SIG-M5 treated with dmso at 0.1 percent for 504 hours (cell line): ENCODE measurements around the gene METTL21C.

ENCODE experiments used
- DNase-seq: peaks from one replicate; lab custom pipeline; 2025; ENCODE audit not compliant: unreplicated experiment; lab: John Stamatoyannopoulos, UW

METTL21C gene

DNA sequence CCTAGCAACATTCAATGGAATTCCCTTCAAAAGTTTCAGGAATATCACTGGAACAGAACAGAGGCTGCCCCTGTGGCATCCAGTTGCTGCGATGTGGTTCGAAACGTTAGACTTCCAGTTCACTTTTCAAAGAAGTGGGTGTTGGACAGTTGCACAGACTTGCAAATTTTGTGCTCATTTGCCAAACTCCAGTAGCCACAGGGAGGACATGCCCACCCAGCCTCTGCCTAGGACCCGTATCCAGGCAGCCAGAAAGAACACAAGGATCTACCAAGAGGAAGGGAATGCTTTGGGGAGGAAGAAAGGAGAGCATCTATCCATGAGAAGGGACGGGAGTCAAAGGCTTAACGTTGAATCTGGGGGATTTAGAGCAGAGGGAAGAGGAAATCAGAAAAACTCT, at the start of gene METTL21C:
TSS of gene METTL21C (minus strand) at position 108 of the 400 bp plus-strand sequence. CDS start 546 bp downstream, outside the sequence.
- no peak for DNase-seq

- DNase-seq: no peak
Observed at GRCh38 chr13:102742506-102742905, 47.7 kb upstream of the METTL21C start.

- DNase-seq: no peak
Observed at GRCh38 chr13:102742101-102742500, 47.3 kb upstream of the METTL21C start.

GRCh38 chr13:102729560-102730270, 34.9 kb upstream of the METTL21C start:
- no peak for DNase-seq

- no peak for DNase-seq
Observed at GRCh38 chr13:102726430-102726829, 31.6 kb upstream of the METTL21C start.

DNA sequence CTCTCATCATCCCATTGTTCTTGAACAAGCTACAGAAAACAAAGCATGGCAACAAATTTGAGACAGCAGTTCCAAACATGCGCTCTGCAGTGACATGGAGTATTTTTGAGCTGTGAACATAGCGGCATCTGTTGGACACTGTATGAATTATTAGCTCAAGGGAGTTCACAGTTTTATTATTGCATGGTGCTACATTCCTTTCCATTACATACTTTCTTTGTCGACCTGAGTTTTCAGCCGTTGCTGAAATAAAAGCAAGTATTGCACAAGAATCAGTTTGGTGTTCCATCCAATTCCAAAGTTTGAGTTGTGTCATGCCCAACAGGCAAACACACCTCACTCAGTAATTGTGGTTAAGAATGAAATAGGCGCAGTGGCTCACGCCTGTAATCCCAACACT, 30.1 kb upstream of the METTL21C start:
- peak; percentile 49 for DNase-seq

DNA sequence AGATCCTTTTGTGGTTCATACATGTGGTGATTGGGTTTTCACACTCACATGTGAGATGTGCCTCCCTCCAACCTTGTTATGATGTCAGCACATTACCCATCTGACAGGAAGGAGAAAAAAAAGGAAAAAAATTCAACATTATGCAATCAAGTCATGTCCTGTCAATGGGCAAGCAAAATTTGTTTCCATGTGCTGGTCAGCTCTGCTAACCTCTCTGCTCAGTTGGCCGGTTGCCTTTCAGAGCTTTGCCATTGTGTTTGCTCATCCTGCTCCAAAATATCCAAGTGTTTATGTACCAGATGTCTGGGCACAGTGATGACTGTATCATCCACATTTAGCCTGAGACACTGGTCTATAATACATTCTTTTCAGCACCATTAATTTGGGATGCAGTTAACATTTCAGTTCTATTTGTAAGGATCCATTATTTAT, 27.0 kb upstream of the METTL21C start:
- no peak for DNase-seq

- no peak for DNase-seq
Observed at GRCh38 chr13:102718746-102719145, 23.9 kb upstream of the METTL21C start.

- no peak for DNase-seq
Observed at GRCh38 chr13:102715447-102715846, 20.6 kb upstream of the METTL21C start.

DNA sequence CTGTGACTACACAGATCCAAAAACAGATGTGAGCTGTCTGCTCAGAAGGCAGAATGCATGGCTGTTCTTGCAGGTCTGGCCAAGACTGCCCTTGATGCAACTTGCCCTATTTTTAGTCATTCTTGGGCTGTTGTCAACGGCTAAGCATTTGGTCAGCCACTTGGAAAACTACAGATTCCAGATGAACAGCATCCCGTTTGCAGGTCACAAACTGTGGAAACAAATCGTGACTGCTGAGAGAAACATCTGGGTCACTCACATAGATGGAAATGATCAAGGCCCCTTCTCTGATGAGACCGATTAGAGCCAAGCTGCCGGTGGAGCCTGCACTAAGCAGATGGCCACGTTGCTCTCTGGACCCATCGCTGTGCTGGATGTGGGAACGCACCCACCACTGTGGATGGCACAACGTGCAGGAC, 15.4 kb upstream of the METTL21C start:
- no peak for DNase-seq

DNA sequence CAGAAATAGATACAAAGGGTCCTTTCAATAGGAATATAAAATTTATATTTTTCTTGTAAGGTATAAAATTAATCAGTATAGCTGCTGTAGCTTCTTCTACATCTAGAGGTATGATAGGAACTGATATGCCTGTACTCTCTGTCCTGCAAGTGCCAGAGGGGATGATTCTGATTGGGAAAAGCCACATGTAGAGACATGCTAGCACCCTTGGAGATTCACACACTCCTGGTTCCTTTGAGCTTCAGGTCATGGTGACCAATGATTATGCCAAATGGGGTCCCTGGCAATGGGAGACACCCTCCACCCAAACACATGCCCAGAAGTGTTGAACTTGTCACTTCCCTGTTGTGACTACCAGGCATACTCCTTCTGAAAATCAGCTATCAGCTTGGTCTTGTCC, 14.7 kb upstream of the METTL21C start:
- no peak for DNase-seq

DNA sequence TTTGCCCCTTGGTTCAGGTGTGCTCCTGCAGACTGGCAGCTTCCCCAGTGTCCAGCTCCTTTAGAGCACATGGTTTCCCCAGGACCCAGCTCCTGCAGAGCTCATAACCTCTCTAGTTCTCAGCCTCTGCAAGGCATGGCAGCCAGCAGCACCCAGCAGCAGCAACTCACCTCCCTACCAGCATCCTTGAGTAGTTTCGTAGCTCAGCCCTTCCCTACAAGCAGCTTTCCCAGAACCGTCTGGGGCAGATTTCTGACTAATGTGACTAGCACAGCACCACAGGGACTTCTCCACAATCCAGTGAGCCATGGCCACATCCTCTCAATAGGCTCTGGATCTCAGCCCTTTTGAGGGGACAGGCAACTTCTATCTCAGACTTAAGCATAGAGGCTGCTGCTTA, 14.1 kb upstream of the METTL21C start:
- no peak for DNase-seq

DNA sequence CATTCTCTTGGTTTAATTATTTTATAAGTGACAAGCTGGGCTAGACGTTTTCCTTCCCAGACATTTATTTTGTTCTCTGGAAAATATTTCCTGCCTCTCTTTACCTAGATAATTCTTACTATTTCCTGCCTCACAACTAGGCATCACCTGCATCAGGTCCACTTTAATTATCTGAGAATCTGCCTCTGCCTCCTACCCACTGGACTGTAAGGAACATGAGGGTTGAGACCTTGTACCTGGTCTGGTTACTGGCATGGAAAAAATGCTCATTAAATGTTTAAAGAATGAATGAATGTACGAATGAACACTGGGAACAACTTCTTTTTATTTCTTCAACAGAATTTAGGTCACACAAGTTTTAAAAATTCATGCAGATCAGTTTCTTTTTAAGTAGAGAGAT, 13.4 kb upstream of the METTL21C start:
- DNase-seq: no peak

- no peak for DNase-seq
Observed at GRCh38 chr13:102707467-102707866, 12.6 kb upstream of the METTL21C start.

DNA sequence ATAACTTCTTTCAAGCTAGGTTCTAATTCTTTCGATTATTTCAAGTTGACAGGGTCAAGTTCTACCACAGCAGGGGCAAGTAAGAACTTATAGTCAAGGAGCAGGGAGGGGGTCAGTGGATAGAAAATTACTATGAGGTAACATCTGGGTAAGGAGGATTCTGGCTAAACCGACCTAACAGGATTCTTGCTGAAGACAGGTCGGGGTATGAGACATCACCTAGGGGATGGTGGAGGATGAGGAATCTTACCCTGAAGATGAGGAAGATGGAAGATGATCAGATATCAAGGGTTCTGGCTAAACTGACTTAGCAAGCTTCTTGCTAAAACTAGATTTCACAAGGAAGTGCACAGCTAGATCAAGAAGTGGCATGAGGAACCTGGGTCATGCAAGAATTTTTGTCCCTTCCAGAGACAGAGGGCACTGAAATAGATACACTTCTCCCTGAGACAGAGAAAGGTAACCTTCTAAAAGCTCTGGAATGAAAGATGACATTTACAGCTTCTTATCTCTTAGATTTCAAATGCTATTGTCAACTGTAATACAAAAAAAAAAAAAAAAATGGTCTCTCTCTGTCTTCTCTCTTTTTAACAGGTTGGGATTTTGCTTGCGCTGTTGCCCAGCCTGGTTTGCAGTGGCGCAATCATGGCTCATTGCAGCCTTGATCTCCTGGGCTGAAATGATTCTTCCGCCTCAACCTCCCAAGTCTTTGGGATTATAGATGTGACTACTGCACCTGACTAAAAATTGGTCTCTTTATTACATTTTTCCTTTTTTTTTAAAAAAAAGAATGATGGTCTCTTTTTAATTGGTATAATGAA, 9.6 kb upstream of the METTL21C start:
- DNase-seq: no peak

- no peak for DNase-seq
Observed at GRCh38 chr13:102703726-102704035, 8.8 kb upstream of the METTL21C start.

DNA sequence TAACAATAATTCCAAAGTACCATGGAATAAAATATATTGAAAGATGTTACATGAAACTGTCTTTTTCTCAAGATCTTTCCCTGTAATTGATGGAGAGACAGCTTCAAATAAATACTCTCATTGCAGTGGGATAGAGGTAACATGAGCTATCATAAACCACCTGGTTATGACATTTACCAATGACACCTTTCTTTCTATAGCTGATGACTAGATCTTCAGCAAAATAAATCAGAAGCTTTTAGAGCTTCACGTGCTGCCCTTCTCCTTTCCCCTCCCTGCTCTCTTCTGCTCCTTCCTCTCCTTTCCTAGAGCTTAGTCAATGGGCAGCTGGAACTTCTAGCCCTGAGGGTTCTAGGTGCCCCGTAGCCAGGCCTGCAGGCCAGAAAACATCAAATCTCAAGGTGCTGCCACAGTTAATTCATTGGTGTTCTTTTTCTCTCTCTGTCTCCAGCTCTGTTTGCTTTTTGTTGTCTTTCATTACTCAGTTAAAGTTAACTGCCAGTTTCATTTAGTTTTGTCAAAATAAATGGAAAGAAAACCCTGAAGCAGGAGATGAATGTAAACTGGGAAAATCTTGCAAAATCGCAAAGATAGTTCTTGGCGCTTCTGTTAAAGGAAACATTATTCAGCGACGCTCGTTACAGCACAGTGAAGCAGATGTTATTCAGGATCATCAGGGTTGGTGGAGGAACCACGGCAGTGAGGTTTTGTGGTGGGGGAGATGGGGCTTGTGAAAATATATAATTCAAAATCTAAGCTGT, 8.3 kb upstream of the METTL21C start:
- no peak for DNase-seq

- no peak for DNase-seq
Observed at GRCh38 chr13:102701331-102701730, 6.5 kb upstream of the METTL21C start.

DNA sequence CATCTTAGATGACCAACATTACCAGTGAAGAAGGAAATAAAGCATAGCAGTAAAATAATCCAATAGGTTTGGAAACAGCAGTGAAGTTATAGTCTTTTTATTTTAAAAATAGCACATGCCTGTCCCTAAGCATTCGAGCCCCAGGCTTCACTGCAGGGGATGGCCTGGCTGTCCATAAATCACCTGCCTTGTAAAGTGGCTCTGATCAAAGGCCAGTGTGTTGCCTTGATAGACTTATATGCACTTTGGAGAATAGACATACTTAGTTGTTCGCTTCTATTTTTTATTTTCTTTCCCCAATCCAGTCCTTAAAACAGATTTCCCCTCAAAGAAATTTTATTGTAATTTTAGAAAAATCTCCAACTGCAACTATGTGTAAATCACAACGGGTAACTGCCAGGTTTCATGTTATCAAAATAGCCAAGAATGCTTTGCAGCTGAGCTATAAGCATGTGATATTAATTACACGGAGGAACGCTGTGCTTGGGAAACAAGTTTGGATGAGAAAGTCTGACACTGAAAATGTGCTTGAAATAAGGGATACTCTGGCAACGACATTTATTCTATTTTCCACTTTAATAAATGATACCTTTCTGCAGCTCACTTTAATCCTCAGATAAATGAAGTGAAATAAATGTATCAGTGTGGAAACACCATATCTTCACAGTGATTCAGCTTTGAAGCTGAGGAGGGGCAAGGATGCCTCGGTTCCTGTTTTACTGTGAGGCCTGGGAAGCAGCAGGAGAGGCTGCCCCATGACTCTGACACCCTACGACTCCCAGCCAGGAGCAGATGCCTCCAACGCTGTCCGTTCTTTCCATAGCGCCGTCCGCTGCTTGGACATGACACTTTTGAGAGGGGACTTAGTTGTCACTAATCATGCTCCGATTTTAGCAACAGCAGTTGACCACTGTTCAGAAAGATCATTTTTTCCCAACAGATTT, 5.5 kb upstream of the METTL21C start:
- DNase-seq: no peak

DNA sequence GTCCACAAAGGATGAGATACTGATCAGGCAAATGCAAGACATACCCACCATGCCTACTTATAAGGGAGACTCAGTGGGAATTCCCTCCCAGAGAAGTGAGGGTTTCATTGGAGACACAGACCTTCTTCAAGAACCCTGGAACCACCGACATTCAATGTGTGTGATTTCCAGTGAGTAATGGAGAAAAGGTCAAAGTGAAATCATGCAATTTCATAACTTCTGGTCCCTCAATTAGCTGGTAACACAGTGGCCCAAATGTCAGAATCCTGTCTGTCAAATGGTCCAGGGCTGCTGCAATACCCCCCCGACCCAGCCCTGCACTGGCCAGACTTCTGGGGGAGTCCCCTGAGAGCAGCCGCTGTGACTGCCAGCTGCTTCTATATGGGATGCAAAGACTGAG, 4.7 kb upstream of the METTL21C start:
- no peak for DNase-seq

DNA sequence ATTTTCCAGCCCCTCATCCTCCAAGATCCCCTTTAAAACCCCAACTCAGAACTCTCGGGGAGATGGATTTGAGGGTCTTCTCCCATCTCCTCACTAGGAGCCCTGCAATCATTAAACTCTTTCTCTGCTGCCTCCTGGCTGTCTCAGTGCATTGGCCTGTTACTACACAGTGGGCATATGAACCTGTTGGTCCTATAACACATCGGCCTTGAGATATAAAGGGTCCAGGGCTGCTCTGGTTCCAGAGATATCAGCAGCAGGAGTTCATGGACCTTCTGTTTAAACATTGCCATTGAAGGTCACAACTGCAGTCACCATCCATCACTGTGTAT, 3.8 kb upstream of the METTL21C start:
- no peak for DNase-seq
